Calu3 (cell line): ENCODE data around the gene RGS3. TPM values are rescaled to one million over a fixed set of nuclear protein-coding genes. Genes with fewer than 3 reads are reported as not detected.
A peak's percentile ranks its signal among the peaks of the same experiment; 100 is the strongest.
"Not testable (repeated sequence)": the region's sequence is repeated elsewhere in the genome, so short reads cannot be mapped to it uniquely, and the experiment has no call there.

Experiments used
- BruUV-seq: library from RNA; stranded (reverse); fragments of 400-500 nt; replicated peaks from 2 replicates; lab custom pipeline; 2021; lab: Mats Ljungman, UMichigan
- CTCF ChIA-PET: fragments of 300-600 bp; sonication (Branson Sonifier 250); formaldehyde crosslinking; loops from one replicate; lab custom pipeline; 2022; ENCODE audit warnings: antibody characterized with exemption; lab: Charles Lee
- DNase-seq: peaks from one replicate; pipeline ENCODE4 v3.0.0; 2022
- H3K27ac Mint-ChIP-seq: one replicate; pipeline ENCODE4 v1.8.0; 2022; ENCODE audit warnings: mixed read lengths; ENCODE audit not compliant: unreplicated experiment
- H3K27me3 Mint-ChIP-seq: one replicate; pipeline ENCODE4 v1.8.0; 2022; ENCODE audit warnings: mixed read lengths; ENCODE audit not compliant: unreplicated experiment
- H3K36me3 Mint-ChIP-seq: one replicate; pipeline ENCODE4 v1.8.0; 2022; ENCODE audit warnings: mild to moderate bottlenecking, moderate library complexity, mixed read lengths; ENCODE audit not compliant: insufficient read depth, unreplicated experiment
- H3K4me1 Mint-ChIP-seq: one replicate; pipeline ENCODE4 v1.8.0; 2022; ENCODE audit warnings: mild to moderate bottlenecking, low read depth, mixed read lengths; ENCODE audit not compliant: unreplicated experiment
- H3K4me3 Mint-ChIP-seq: one replicate; pipeline ENCODE4 v1.8.0; 2022; ENCODE audit warnings: mild to moderate bottlenecking, low read depth, moderate library complexity, mixed read lengths; ENCODE audit not compliant: unreplicated experiment
- H3K9me3 Mint-ChIP-seq: one replicate; pipeline ENCODE4 v1.8.0; 2022; ENCODE audit warnings: low read depth, mixed read lengths; ENCODE audit not compliant: unreplicated experiment
- CTCF ChIP-seq: fragments of 200-600 bp; IDR thresholded peaks from one replicate; pipeline ENCODE4 v1.8.0; 2022; ENCODE audit warnings: antibody characterized with exemption; ENCODE audit not compliant: unreplicated experiment
- intact Hi-C: fragments of 100-400 bp; cut with micrococcal nuclease; formaldehyde crosslinking; loops from one replicate; pipeline ENCODE4 v1.10.0; 2022; ENCODE audit not compliant: unreplicated experiment
- total RNA-seq: library from RNA; stranded (reverse); gene quantifications from 2 replicates; pipeline ENCODE4 v1.2.3, GENCODE V29; 2022

RGS3 gene
- total RNA-seq, 1 experiment from 2014 or later: 61.8 TPM

- intact Hi-C loops: no loop called here
- no TSS peak for BruUV-seq
- Mint-ChIP-seq H3K27me3 (no peaks in the 10 kb centered on the region), H3K4me3 (no peak overlapping the region), H3K4me1 (peaks cover 17% of the 10 kb centered on the region), H3K9me3 (no peaks in the 10 kb centered on the region), H3K27ac (peak overlapping the region; percentile 94), H3K36me3 (peaks cover 7% of the 10 kb centered on the region)
- DNase-seq: no peak
- no peak for TF ChIP-seq CTCF
- CTCF ChIA-PET: interaction anchor here (1.2 to 1.7 kb wide), 2 partner anchors 28 to 32 kb away, joined by 4 to 5 read pairs; no protein-coding TSS in a partner anchor
Observed at GRCh38 chr9:113547501-113547900, 84.0 kb downstream of the RGS3 start.

GRCh38 chr9:113548221-113549041 is 84.9 kb downstream of the RGS3 start:
- no TSS peak for BruUV-seq
- H3K9me3 Mint-ChIP-seq: no peaks in the 10 kb centered on the region
- no peak for TF ChIP-seq CTCF
- DNase-seq: peak; percentile 68
- peak overlapping the region; percentile 94 for H3K27ac Mint-ChIP-seq
- H3K36me3 Mint-ChIP-seq: peaks cover 7% of the 10 kb centered on the region
- H3K4me1 Mint-ChIP-seq: peaks cover 17% of the 10 kb centered on the region
- H3K27me3 Mint-ChIP-seq: no peaks in the 10 kb centered on the region
- CTCF ChIA-PET: interaction anchor here (1.2 to 1.7 kb wide), 2 partner anchors 28 to 31 kb away, joined by 4 to 5 read pairs; no protein-coding TSS in a partner anchor
- intact Hi-C loops: loop anchor here (1.0 kb wide), 1 partner anchor 42 kb away; no protein-coding TSS in a partner anchor
- no peak overlapping the region for H3K4me3 Mint-ChIP-seq

- BruUV-seq, H3K27me3 Mint-ChIP-seq, H3K27ac Mint-ChIP-seq, intact Hi-C loops, H3K4me3 Mint-ChIP-seq, CTCF ChIA-PET, H3K36me3 Mint-ChIP-seq, H3K9me3 Mint-ChIP-seq, DNase-seq: not testable (repeated sequence)
- peaks cover 17% of the 10 kb centered on the region for H3K4me1 Mint-ChIP-seq
Observed at GRCh38 chr9:113549892-113550291, 86.4 kb downstream of the RGS3 start.

GRCh38 chr9:113556877-113557593 is 93.5 kb downstream of the RGS3 start:
- CTCF ChIA-PET: no interaction called here
- no peak overlapping the region for H3K27ac Mint-ChIP-seq
- DNase-seq: no peak
- H3K9me3 Mint-ChIP-seq: no peaks in the 10 kb centered on the region
- H3K27me3 Mint-ChIP-seq: no peaks in the 10 kb centered on the region
- BruUV-seq: no TSS peak
- no peaks in the 10 kb centered on the region for H3K4me1 Mint-ChIP-seq
- no peak overlapping the region for H3K4me3 Mint-ChIP-seq
- intact Hi-C loops: no loop called here
- no peak for TF ChIP-seq CTCF
- H3K36me3 Mint-ChIP-seq: peaks cover 9% of the 10 kb centered on the region
